K562 (cell line): Measurements from ENCODE around the gene ATP5PB. TPM values are rescaled to one million over a fixed set of nuclear protein-coding genes. Genes with fewer than 3 reads are reported as not detected.

Experiments used
- ATAC-seq: fragments of 200-7000 bp; cut with Tn5 transposase; 3 replicates; pipeline ENCODE4 v1.9.1; 2020; ENCODE audit warnings: moderate library complexity
- Bru-seq: library from RNA; stranded (reverse); fragments of 400-500 nt; gene quantifications from one replicate; lab custom pipeline; 2021; lab: Mats Ljungman, UMichigan
- BruChase-seq, 2 experiments: library from RNA; stranded (reverse); fragments of 400-500 nt; gene quantifications; one replicate each; lab custom pipeline; 2021; lab: Mats Ljungman, UMichigan
- BruUV-seq: library from RNA; stranded (reverse); fragments of 400-500 nt; replicated peaks from 2 replicates; lab custom pipeline; 2021; lab: Mats Ljungman, UMichigan
- CTCF ChIA-PET: fragments of 300-600 bp; formaldehyde crosslinking; extraction: SDS; loops from one replicate; lab custom pipeline; 2021; ENCODE audit warnings: low intra/inter-chr PET ratio; lab: Yijun Ruan, JAX
- POLR2A ChIA-PET: fragments of 300-600, 350-650 bp; sonication (Branson Sonifier 250); formaldehyde crosslinking; extraction: SDS; loops from one replicate; lab custom pipeline; 2021; ENCODE audit warnings: antibody characterized with exemption, inconsistent platforms; lab: Yijun Ruan, JAX
- DNase-seq, 4 experiments: peaks; one replicate each; pipeline versions ENCODE4 v3.0.0 to v3.0.0-alpha.2; 2011 to 2018; ENCODE audit warnings: low spot score in 3 of 4, mixed read lengths in 3 of 4; ENCODE audit errors: extremely low read depth in 1 of 4
- FAIRE-seq: peaks from 2 replicates; lab custom pipeline; 2011; peaks lifted over from hg19 to GRCh38; lab: Jason Lieb, UNC
- H2AFZ ChIP-seq: 2 replicates; pipeline ENCODE4 v1.6.0; 2011; ENCODE audit warnings: low read depth, low read length, control low read depth, inconsistent platforms
- H3K27ac ChIP-seq: fragments of 200-600 bp; 3 replicates; pipeline ENCODE4 v1.8.0; 2011; ENCODE audit warnings: low read depth, mild to moderate bottlenecking, control low read depth, inconsistent platforms, low read length, moderate library complexity, mixed read lengths; ENCODE audit errors: extremely low read depth
- H3K27me3 ChIP-seq, 2 experiments: fragments of 300-600 bp in 1 of 2; 2 replicates in 1 of 2; 3 replicates in 1 of 2; pipeline versions ENCODE4 v1.6.0 to v1.8.0; 2011; ENCODE audit warnings: inconsistent platforms in 2 of 2, low read length in 2 of 2, mild to moderate bottlenecking in 1 of 2, mixed read lengths in 1 of 2, moderate library complexity in 1 of 2; ENCODE audit not compliant: control insufficient read depth in 2 of 2, insufficient read depth in 2 of 2
- H3K36me3 ChIP-seq: fragments of 300-600 bp; 3 replicates; pipeline ENCODE4 v1.8.0; 2011; ENCODE audit warnings: mild to moderate bottlenecking, low read length, inconsistent platforms; ENCODE audit not compliant: control insufficient read depth, insufficient read depth
- H3K4me1 ChIP-seq, 2 experiments: fragments of 200-600 bp in 1 of 2; replicated peaks in 1 of 2; 2 replicates in 1 of 2; 3 replicates in 1 of 2; pipeline versions ENCODE4 v1.5.1 to v1.8.0; 2011; ENCODE audit warnings: inconsistent platforms in 2 of 2, low read length in 2 of 2, mild to moderate bottlenecking in 1 of 2, mixed read lengths in 1 of 2, moderate library complexity in 1 of 2; ENCODE audit not compliant: control insufficient read depth in 2 of 2, insufficient read depth in 2 of 2
- H3K4me2 ChIP-seq: 2 replicates; pipeline ENCODE4 v1.6.1; 2011; ENCODE audit warnings: low read length, control low read depth, inconsistent platforms, mixed read lengths; ENCODE audit not compliant: insufficient read depth
- H3K4me3 ChIP-seq: fragments of 200-600 bp; sonication (generic), shearing (Covaris generic); 2 replicates; pipeline ENCODE4 v1.5.1; 2016; ENCODE audit warnings: control low read depth, inconsistent platforms
- H3K79me2 ChIP-seq: fragments of 200-600 bp; 3 replicates; pipeline ENCODE4 v1.8.0; 2011; ENCODE audit warnings: low read length, inconsistent platforms; ENCODE audit not compliant: control insufficient read depth, insufficient read depth
- H3K9ac ChIP-seq, 2 experiments: 2 replicates each; pipeline versions ENCODE4 v1.6.0 to v1.6.1; 2011; ENCODE audit warnings: low read depth in 2 of 2, low read length in 2 of 2, control low read depth in 1 of 2, inconsistent platforms in 1 of 2, mild to moderate bottlenecking in 1 of 2, mixed read lengths in 1 of 2; ENCODE audit not compliant: insufficient read depth in 1 of 2
- H3K9me1 ChIP-seq: one replicate; pipeline ENCODE4 v1.6.0; 2011; ENCODE audit warnings: inconsistent platforms, mild to moderate bottlenecking, low read length, moderate library complexity; ENCODE audit not compliant: control insufficient read depth, insufficient read depth
- H3K9me3 ChIP-seq: replicated peaks from 2 replicates; pipeline ENCODE4 v1.5.1; 2011; ENCODE audit warnings: low read depth, low read length, inconsistent platforms; ENCODE audit not compliant: control insufficient read depth, insufficient read depth
- H4K20me1 ChIP-seq: replicated peaks from 2 replicates; pipeline ENCODE4 v1.6.1; 2011; ENCODE audit warnings: low read length, inconsistent platforms, mixed read lengths; ENCODE audit not compliant: control insufficient read depth, insufficient read depth
- CBFA2T3 ChIP-seq: fragments of 450-650 bp; IDR thresholded peaks from 2 replicates; pipeline ENCODE4 v1.6.1; 2017
- NR2C1 ChIP-seq, 2 experiments: fragments of 450-650 bp; IDR thresholded peaks; 2 replicates each; pipeline ENCODE4 v1.6.1; 2017; ENCODE audit warnings: mild to moderate bottlenecking in 2 of 2, antibody characterized with exemption in 1 of 2, inconsistent platforms in 1 of 2, missing compliant biosample characterization in 1 of 2, missing genetic modification characterization in 1 of 2
- SREBF1 ChIP-seq: fragments of 150-350 bp; IDR thresholded peaks from 2 replicates; pipeline ENCODE4 v1.6.1; 2014; ENCODE audit warnings: antibody characterized with exemption, low read depth, low read length, borderline replicate concordance
- STAT5A ChIP-seq: IDR thresholded peaks from 2 replicates; pipeline ENCODE4 v1.6.1; 2012; ENCODE audit warnings: low read length, inconsistent platforms, borderline replicate concordance
- SUPT5H ChIP-seq: fragments of 450-650 bp; IDR thresholded peaks from 2 replicates; pipeline ENCODE4 v1.6.1; 2016
- ZNF140 ChIP-seq: fragments of 250-450 bp; sonication (Bioruptor Pico); IDR thresholded peaks from 2 replicates; pipeline ENCODE4 v1.8.0; 2021; ENCODE audit warnings: moderate library complexity, mild to moderate bottlenecking, inconsistent platforms
- WGBS: fragments of 100-300 bp; shearing (Covaris generic); methylation state at CpG from one replicate; pipeline ENCODE4 v1.1.6; 2016; ENCODE audit warnings: low coverage, mixed read lengths; ENCODE audit not compliant: insufficient coverage; ENCODE audit errors: missing lambda C conversion rate; 5-methylcytosine and 5-hydroxymethylcytosine counted together
- in situ Hi-C: fragments of 300-500 bp; cut with MboI; formaldehyde crosslinking; loops from 4 replicates; pipeline ENCODE4 v1.15.0; 2018; ENCODE audit warnings: inconsistent platforms, mixed read lengths
- intact Hi-C: fragments of 100-400 bp; cut with micrococcal nuclease; formaldehyde crosslinking; loops from 2 replicates; pipeline ENCODE4 v1.14.2; 2022
- long read RNA-seq, 3 experiments: library from polyadenylated mRNA in 2 of 3; library from RNA in 1 of 3; unstranded in 2 of 3; stranded (forward) in 1 of 3; transcript quantifications; one replicate each; pipeline ENCODE4 v2.0.0, GENCODE V29; 2019 to 2022
- polyA minus RNA-seq, 3 experiments: library from RNA; depleted of rRNA, polyadenylated mRNA; stranded (reverse); fragments of >200 nt; gene quantifications; 2 replicates each; pipeline ENCODE4 v1.2.3, GENCODE V29; 2011
- polyA plus RNA-seq, 8 experiments: library from polyadenylated mRNA; depleted of rRNA in 4 of 8; stranded (reverse) in 5 of 8; unstranded in 3 of 8; fragments of >200 nt; fragmentation: Nextera tagmentation in 2 of 8; fragmentation: Illumina TruSeq in 1 of 8; extraction: Ambion mirVana in 2 of 8; extraction: Trizol in 1 of 8; gene quantifications; 2 replicates each; pipeline versions ENCODE4 v1.2.1 to v1.2.3, GENCODE V29; 2011 to 2014; ENCODE audit warnings: inconsistent platforms in 1 of 8, missing spikeins in 1 of 8
- total RNA-seq, 7 experiments: library from RNA; depleted of rRNA in 6 of 7; stranded (reverse); fragments of >200 nt in 6 of 7; fragmentation: Illumina TruSeq in 2 of 7; extraction: Trizol in 2 of 7; gene quantifications; 2 replicates each; pipeline versions ENCODE4 v1.2.1 to v1.2.3, GENCODE V29; 2011 to 2021; ENCODE audit warnings: low replicate concordance in 1 of 7
- TF ChIP-seq, protein P1 (sequence below): conservative IDR thresholded peaks from 2 replicates; pipeline ENCODE4 v1.6.1; 2011; ENCODE audit warnings: low read depth, mild to moderate bottlenecking, low read length; ENCODE audit not compliant: control insufficient read depth
- TF ChIP-seq, protein P2 (sequence below): fragments of 450-650 bp; IDR thresholded peaks from 2 replicates; pipeline ENCODE4 v1.6.1; 2017; ENCODE audit warnings: mild to moderate bottlenecking, moderate library complexity
- TF ChIP-seq, protein P3 (sequence below): fragments of 450-650 bp; IDR thresholded peaks from one replicate; pipeline ENCODE4 v1.6.1; 2018; ENCODE audit warnings: mild to moderate bottlenecking, moderate library complexity; ENCODE audit not compliant: partially characterized antibody

ATP5PB gene, protein sequence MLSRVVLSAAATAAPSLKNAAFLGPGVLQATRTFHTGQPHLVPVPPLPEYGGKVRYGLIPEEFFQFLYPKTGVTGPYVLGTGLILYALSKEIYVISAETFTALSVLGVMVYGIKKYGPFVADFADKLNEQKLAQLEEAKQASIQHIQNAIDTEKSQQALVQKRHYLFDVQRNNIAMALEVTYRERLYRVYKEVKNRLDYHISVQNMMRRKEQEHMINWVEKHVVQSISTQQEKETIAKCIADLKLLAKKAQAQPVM
- 30.9 and 50.4 TPM in 2 replicates for total RNA-seq (2011; cell fraction: chromatin; rRNA removed; ENCODE audit: low replicate concordance)
- 36.7 and 51.9 TPM in 2 replicates for total RNA-seq (2011; cell fraction: nucleolus; rRNA removed)
- total RNA-seq (2011; cell fraction: nucleoplasm; rRNA removed): 51.1 and 70.5 TPM in 2 replicates
- total RNA-seq (2014; rRNA removed): 727 and 890 TPM in 2 replicates
- total RNA-seq (2014; rRNA removed; fragmentation: Illumina TruSeq; extraction: Trizol): 1,061 and 1,110 TPM in 2 replicates
- total RNA-seq (2015; rRNA removed; fragmentation: Illumina TruSeq; extraction: Trizol): 1,044 and 1,100 TPM in 2 replicates
- total RNA-seq (2021): 651 and 736 TPM in 2 replicates
- 1,020 and 1,271 TPM in 2 replicates for polyA plus RNA-seq (2011; rRNA removed)
- 438 and 690 TPM in 2 replicates for polyA plus RNA-seq (2011; cell fraction: cytosol; rRNA removed)
- polyA plus RNA-seq (2011; cell fraction: nucleus; rRNA removed): 132 and 238 TPM in 2 replicates
- polyA plus RNA-seq (2012): 643 and 784 TPM in 2 replicates
- 896 and 1,028 TPM in 2 replicates for polyA plus RNA-seq (2014; fragmentation: Illumina TruSeq; extraction: Trizol)
- polyA plus RNA-seq (2014; fragmentation: Nextera tagmentation; extraction: Ambion mirVana): 1,000 to 10,000 TPM; 2,499 to 2,735 TPM
- 1,033 and 1,042 TPM in 2 replicates for polyA plus RNA-seq (2014; rRNA removed)
- 658 and 670 TPM in 2 replicates for polyA minus RNA-seq (2011; rRNA and poly(A)+ RNA removed)
- 238 and 250 TPM in 2 replicates for polyA minus RNA-seq (2011; cell fraction: cytosol; rRNA and poly(A)+ RNA removed)
- 15.9 and 51.3 TPM in 2 replicates for polyA minus RNA-seq (2011; cell fraction: nucleus; rRNA and poly(A)+ RNA removed)
- percentile 98 among the genes with signal in this experiment for Bru-seq, nascent RNA
- percentile 98 among the genes with signal in this experiment for BruChase-seq, experiment 1, labeled RNA remaining after a 2-hour chase
- percentile 96 among the genes with signal in this experiment for BruChase-seq, experiment 2, labeled RNA remaining after a 6-hour chase
- long read RNA-seq, experiment 1, transcript ATP5PB-201 (6 exons, 1,040 nt): minor isoform, 39 of 1,074 reads
- long read RNA-seq, experiment 1, transcript ATP5PB-202 (7 exons, 3,156 nt): major isoform, 952 of 1,074 reads
- long read RNA-seq, experiment 1, partial matches to known transcripts: 55 of 1,074 reads
- long read RNA-seq, experiment 1, other reads (novel, unspliced or antisense): 28 of 1,074 reads
- long read RNA-seq, experiment 2, transcript ATP5PB-202 (7 exons, 3,156 nt): major isoform, 590 of 800 reads
- long read RNA-seq, experiment 2, transcript ATP5PB-201 (6 exons, 1,040 nt): minor isoform, 16 of 800 reads
- long read RNA-seq, experiment 2, partial matches to known transcripts: 118 of 800 reads
- long read RNA-seq, experiment 2, other reads (novel, unspliced or antisense): 76 of 800 reads
- long read RNA-seq, experiment 3, transcript ATP5PB-202 (7 exons, 3,156 nt): major isoform, 1,040 of 1,098 reads
- long read RNA-seq, experiment 3, transcript ATP5PB-201 (6 exons, 1,040 nt): minor isoform, 21 of 1,098 reads
- long read RNA-seq, experiment 3, partial matches to known transcripts: 23 of 1,098 reads
- long read RNA-seq, experiment 3, other reads (novel, unspliced or antisense): 14 of 1,098 reads

DNA sequence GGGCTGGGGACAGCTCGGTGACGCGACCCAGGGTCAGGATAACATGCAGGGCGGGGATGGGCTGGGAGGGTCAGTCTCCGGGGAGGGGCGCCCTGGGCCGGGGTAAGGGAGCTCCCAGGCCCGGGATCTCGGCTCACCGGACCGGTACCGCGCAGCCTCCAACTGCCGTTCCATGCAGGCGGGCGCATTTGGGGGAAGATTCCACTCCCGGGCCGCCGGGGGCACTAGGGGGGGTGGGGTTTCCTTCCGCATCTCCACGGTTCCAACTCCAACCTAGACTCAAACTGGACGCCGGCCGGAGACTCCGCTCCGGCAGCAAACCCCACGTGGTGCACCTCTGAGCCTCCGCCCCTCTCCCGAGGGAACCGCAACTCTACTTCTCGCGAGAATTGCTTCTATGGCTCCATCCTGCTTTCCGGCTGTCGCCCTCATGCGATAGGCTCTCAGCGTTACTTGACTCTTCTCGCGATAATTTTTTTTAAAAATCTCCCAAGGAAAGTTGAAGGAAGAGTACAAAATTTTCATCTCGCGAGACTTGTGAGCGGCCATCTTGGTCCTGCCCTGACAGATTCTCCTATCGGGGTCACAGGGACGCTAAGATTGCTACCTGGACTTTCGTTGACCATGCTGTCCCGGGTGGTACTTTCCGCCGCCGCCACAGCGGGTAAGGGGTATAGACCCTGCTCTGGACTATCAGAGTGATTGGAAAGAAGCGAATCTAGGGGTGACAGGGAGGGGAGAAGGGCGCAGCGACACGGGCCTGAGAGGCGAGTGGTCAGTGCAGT is at the start of gene ATP5PB, which contains the start of gene WDR77:
ATP5PB (plus strand) TSS at position 547 of the 785 bp plus-strand sequence; CDS start at position 625, 78 bp downstream.
WDR77 (minus strand) TSS at position 339 of the 785 bp plus-strand sequence; CDS start at position 252, 87 bp downstream.
- CTCF ChIA-PET: no interaction called here
- TF ChIP-seq STAT5A (no peak), SREBF1 (0 out of 2 replicates have a peak, but pooled peaks have one; percentile 21), ZNF140 (CRISPR knock-in tag) (no peak), SUPT5H (peak; percentile 94), NR2C1 (IDR thresholded peaks at IDR 0.05) (peak; percentile 69), NR2C1 (tag; IDR thresholded peaks at IDR 0.05) (peak; percentile 75; the same call in 1 of the 2 replicates), CBFA2T3 (no peak)
- TF ChIP-seq, protein P1, sequence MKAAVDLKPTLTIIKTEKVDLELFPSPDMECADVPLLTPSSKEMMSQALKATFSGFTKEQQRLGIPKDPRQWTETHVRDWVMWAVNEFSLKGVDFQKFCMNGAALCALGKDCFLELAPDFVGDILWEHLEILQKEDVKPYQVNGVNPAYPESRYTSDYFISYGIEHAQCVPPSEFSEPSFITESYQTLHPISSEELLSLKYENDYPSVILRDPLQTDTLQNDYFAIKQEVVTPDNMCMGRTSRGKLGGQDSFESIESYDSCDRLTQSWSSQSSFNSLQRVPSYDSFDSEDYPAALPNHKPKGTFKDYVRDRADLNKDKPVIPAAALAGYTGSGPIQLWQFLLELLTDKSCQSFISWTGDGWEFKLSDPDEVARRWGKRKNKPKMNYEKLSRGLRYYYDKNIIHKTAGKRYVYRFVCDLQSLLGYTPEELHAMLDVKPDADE: peak; percentile 51
- TF ChIP-seq, protein P2, sequence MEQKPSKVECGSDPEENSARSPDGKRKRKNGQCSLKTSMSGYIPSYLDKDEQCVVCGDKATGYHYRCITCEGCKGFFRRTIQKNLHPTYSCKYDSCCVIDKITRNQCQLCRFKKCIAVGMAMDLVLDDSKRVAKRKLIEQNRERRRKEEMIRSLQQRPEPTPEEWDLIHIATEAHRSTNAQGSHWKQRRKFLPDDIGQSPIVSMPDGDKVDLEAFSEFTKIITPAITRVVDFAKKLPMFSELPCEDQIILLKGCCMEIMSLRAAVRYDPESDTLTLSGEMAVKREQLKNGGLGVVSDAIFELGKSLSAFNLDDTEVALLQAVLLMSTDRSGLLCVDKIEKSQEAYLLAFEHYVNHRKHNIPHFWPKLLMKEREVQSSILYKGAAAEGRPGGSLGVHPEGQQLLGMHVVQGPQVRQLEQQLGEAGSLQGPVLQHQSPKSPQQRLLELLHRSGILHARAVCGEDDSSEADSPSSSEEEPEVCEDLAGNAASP: no peak
- TF ChIP-seq, protein P3, sequence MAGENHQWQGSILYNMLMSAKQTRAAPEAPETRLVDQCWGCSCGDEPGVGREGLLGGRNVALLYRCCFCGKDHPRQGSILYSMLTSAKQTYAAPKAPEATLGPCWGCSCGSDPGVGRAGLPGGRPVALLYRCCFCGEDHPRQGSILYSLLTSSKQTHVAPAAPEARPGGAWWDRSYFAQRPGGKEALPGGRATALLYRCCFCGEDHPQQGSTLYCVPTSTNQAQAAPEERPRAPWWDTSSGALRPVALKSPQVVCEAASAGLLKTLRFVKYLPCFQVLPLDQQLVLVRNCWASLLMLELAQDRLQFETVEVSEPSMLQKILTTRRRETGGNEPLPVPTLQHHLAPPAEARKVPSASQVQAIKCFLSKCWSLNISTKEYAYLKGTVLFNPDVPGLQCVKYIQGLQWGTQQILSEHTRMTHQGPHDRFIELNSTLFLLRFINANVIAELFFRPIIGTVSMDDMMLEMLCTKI: no peak

More for the DNA sequence above, at the start of gene ATP5PB, which contains the start of gene WDR77:
- H4K20me1 ChIP-seq: no peaks in the 10 kb centered on the region
- H3K9ac ChIP-seq: peak within 1 kb of the TSS; percentile 98 to 99
- no peaks in the 10 kb centered on the region for H3K9me3 ChIP-seq
- no peaks in the 10 kb centered on the region for H3K27me3 ChIP-seq
- under 1% methylated on average over 46 of the region's 54 CpGs for WGBS
- intact Hi-C loops: no loop called here
- in situ Hi-C loops: no loop called here
- ATAC-seq (peak; percentile 94), DNase-seq (peak; percentile 97 to 99 (median 98)), FAIRE-seq (peak; percentile 99)
- POLR2A ChIA-PET: interaction anchor here (0.6 to 5.4 kb wide), 12 partner anchors 10 to 1128 kb away, joined by 3 to 40 read pairs (median 3); no protein-coding TSS in a partner anchor
- H3K79me2 ChIP-seq: peaks cover 86% of the 10 kb centered on the region
- H3K4me2 ChIP-seq: peak within 1 kb of the TSS; percentile 99
- no TSS peak for BruUV-seq
- H2AFZ ChIP-seq: peak within 1 kb of the TSS; percentile 89
- peak within 1 kb of the TSS; percentile 76 for H3K4me3 ChIP-seq
- no peaks in the 10 kb centered on the region for H3K9me1 ChIP-seq
- peaks cover 9 to 28% of the 10 kb centered on the region in 2 experiments; a peak in 4 of 5 replicates for H3K4me1 ChIP-seq
- H3K36me3 ChIP-seq: peaks cover 82% of the 10 kb centered on the region
- peak within 1 kb of the TSS; percentile 95 for H3K27ac ChIP-seq
